COLO668 (cell line): ENCODE data around the gene DBF4.

Experiments
- DNase-seq: peaks from one replicate; lab custom pipeline; 2025; ENCODE audit not compliant: unreplicated experiment; lab: John Stamatoyannopoulos, UW

The DBF4 gene

DNA sequence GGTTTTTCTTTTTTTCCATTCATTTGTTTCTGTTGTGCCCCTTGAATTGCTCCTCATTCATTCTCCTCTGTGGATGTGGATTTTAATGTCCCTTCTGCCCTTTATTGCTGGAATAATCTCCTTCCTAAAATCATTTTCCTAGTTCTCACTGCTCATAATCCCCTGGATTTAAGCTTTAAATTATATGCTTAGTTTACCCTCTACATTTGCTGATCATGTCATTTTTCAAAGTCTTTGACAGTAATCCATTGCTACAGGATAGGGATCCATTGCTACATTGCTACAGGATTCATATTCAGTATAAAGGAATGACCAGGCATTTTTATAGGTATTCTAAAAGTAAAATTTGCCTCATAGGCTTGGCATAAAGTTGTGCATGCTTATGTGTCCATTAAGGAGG lies 72.1 kb downstream of the DBF4 start:
- DNase-seq, result no peak
